Loucy (cell line): ENCODE measurements around the gene VGF.

Experiments used
- EZH2phosphoT487 ChIP-seq: fragments of 200-600 bp; IDR thresholded peaks from 2 replicates; pipeline ENCODE4 v1.6.1; 2018; ENCODE audit warnings: antibody characterized with exemption, mild to moderate bottlenecking, moderate library complexity, borderline replicate concordance
- TF ChIP-seq, protein P1 (sequence below): fragments of 200-600 bp; sonication (generic); conservative IDR thresholded peaks from 2 replicates; pipeline ENCODE4 v1.5.1; 2014; ENCODE audit warnings: mild to moderate bottlenecking, antibody characterized with exemption, low read length

DNA sequence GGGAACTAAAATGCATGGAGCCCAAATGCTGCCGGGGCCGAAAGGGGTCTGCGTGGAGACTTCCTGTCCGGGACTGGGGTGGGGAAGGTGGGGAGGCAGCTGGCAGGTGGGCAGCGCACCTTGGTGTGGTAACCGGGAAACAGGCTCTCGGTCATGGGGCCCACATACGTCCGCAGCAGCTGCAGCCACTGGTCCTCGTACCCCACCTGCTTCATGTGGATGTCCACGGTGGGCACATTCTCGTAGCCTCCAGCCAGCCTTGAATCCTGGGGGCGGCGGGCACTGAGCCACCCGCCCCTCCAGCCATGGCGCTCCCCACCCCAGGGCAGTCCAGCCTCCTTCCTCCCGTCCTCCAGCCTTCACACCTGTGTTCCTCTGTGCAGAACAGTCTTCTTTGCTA lies 42.1 kb upstream of the VGF start:
- TF ChIP-seq, protein P1, sequence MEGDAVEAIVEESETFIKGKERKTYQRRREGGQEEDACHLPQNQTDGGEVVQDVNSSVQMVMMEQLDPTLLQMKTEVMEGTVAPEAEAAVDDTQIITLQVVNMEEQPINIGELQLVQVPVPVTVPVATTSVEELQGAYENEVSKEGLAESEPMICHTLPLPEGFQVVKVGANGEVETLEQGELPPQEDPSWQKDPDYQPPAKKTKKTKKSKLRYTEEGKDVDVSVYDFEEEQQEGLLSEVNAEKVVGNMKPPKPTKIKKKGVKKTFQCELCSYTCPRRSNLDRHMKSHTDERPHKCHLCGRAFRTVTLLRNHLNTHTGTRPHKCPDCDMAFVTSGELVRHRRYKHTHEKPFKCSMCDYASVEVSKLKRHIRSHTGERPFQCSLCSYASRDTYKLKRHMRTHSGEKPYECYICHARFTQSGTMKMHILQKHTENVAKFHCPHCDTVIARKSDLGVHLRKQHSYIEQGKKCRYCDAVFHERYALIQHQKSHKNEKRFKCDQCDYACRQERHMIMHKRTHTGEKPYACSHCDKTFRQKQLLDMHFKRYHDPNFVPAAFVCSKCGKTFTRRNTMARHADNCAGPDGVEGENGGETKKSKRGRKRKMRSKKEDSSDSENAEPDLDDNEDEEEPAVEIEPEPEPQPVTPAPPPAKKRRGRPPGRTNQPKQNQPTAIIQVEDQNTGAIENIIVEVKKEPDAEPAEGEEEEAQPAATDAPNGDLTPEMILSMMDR, result no peak
- TF ChIP-seq EZH2phosphoT487, result no peak
